Nephron progenitor cell (in vitro differentiated cells): Measurements from ENCODE around the gene ADGRD2.

ENCODE experiments used
- DNase-seq: peaks from one replicate; pipeline ENCODE4 v3.0.0; 2021
- H3K27ac Mint-ChIP-seq: 2 replicates; pipeline ENCODE4 v1.8.0; 2021; ENCODE audit warnings: mild to moderate bottlenecking, moderate library complexity, mixed read lengths
- H3K27me3 Mint-ChIP-seq: 2 replicates; pipeline ENCODE4 v1.8.0; 2021; ENCODE audit warnings: mild to moderate bottlenecking, low read depth, mixed read lengths; ENCODE audit not compliant: poor library complexity
- H3K36me3 Mint-ChIP-seq: 2 replicates; pipeline ENCODE4 v1.8.0; 2021; ENCODE audit warnings: low read depth, mixed read lengths
- H3K4me1 Mint-ChIP-seq: 2 replicates; pipeline ENCODE4 v1.8.0; 2021; ENCODE audit warnings: mixed read lengths
- H3K4me3 Mint-ChIP-seq: 2 replicates; pipeline ENCODE4 v1.8.0; 2021; ENCODE audit warnings: mild to moderate bottlenecking, moderate library complexity, mixed read lengths
- H3K9me3 Mint-ChIP-seq: 2 replicates; pipeline ENCODE4 v1.8.0; 2021; ENCODE audit warnings: mild to moderate bottlenecking, moderate library complexity, mixed read lengths
- CTCF ChIP-seq: fragments of 200-600 bp; sonication (generic); IDR thresholded peaks from 2 replicates; pipeline ENCODE4 v1.5.0; 2021; ENCODE audit warnings: antibody characterized with exemption

ADGRD2 gene

DNA sequence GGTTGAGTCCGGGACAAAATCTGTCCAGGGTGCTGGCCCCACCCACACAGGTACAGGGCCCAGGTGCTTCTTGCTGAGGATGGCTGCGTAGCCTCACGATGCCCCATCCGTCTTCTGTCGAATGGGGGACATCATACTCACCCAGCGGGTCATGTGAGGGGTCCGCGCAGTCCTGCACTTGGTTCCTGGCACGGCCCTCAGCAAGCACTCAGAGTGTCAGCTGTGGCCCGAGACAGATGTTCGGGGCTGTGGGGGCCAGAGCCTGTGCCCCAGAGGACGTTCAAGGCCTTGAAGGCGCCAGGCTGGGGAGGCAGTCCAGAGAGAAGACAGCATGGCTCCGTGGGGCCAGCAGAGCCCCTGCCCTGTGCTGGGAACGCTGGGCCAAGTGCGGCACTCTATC is 29.1 kb downstream of the ADGRD2 start:
- peaks cover 52% of the 10 kb centered on the region for H3K27me3 Mint-ChIP-seq
- TF ChIP-seq CTCF: no peak
- peaks cover 16% of the 10 kb centered on the region for H3K4me1 Mint-ChIP-seq
- H3K4me3 Mint-ChIP-seq: no peak overlapping the region
- H3K9me3 Mint-ChIP-seq: no peaks in the 10 kb centered on the region
- H3K27ac Mint-ChIP-seq: no peak overlapping the region
- no peaks in the 10 kb centered on the region for H3K36me3 Mint-ChIP-seq
- DNase-seq: no peak

DNA sequence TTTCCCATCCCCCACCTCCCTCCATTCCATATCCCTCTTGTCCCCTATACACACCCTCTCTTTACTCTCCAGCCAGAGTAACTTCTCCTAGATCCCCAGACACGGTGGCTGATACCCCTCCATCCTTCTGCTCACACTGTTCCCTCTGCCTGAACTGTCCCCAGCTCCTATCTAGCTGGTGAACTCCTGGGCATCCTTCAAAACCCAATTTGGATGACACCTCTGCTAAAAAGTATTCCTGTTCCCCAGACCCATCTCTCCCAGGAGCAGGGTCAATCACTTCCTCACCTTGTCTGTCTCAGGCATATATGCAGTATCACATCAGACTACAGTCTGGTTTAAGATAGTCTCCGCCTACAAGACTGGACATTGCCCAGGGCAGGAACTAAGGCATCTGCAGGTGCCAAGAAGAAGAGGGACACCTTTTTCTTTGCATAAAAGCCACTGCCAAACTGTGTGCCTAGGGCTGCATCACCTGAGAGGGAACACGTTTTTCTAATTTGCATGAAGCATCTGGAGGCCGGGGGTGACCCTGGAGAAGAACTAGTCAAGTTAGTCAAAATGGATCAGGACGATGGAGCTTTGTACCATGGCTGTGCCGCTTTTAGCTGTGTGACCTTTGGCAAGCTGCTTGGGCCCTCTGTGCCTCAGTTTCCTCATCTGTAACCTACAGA is 29.8 kb downstream of the ADGRD2 start:
- no peaks in the 10 kb centered on the region for H3K36me3 Mint-ChIP-seq
- H3K27me3 Mint-ChIP-seq: peaks cover 59% of the 10 kb centered on the region
- no peak overlapping the region for H3K4me3 Mint-ChIP-seq
- TF ChIP-seq CTCF: no peak
- H3K27ac Mint-ChIP-seq: no peak overlapping the region
- peaks cover 16% of the 10 kb centered on the region for H3K4me1 Mint-ChIP-seq
- no peak for DNase-seq
- no peaks in the 10 kb centered on the region for H3K9me3 Mint-ChIP-seq

GRCh38 chr9:124480621-124480981 is 30.4 kb downstream of the ADGRD2 start:
- Mint-ChIP-seq H3K27ac (no peak overlapping the region), H3K4me1 (peaks cover 21% of the 10 kb centered on the region), H3K9me3 (no peaks in the 10 kb centered on the region), H3K36me3 (no peaks in the 10 kb centered on the region), H3K27me3 (peaks cover 64% of the 10 kb centered on the region), H3K4me3 (no peak overlapping the region)
- TF ChIP-seq CTCF: peak; percentile 53
- DNase-seq: peak; percentile 58

- Mint-ChIP-seq H3K4me1 (peaks cover 22% of the 10 kb centered on the region), H3K27me3 (peaks cover 69% of the 10 kb centered on the region), H3K4me3 (no peak overlapping the region), H3K27ac (no peak overlapping the region), H3K36me3 (no peaks in the 10 kb centered on the region), H3K9me3 (no peaks in the 10 kb centered on the region)
- no peak for TF ChIP-seq CTCF
- no peak for DNase-seq
Measured at GRCh38 chr9:124481115-124481514, 30.9 kb downstream of the ADGRD2 start.

- TF ChIP-seq CTCF: no peak
- Mint-ChIP-seq H3K9me3 (no peaks in the 10 kb centered on the region), H3K4me1 (peaks cover 22% of the 10 kb centered on the region), H3K36me3 (no peaks in the 10 kb centered on the region), H3K27ac (no peak overlapping the region), H3K4me3 (no peak overlapping the region), H3K27me3 (peaks cover 79% of the 10 kb centered on the region)
- DNase-seq: no peak
Measured at GRCh38 chr9:124482431-124483031, 32.3 kb downstream of the ADGRD2 start.

- Mint-ChIP-seq H3K4me3 (no peak overlapping the region), H3K27ac (no peak overlapping the region), H3K4me1 (peaks cover 18% of the 10 kb centered on the region), H3K9me3 (no peaks in the 10 kb centered on the region), H3K27me3 (peaks cover 84% of the 10 kb centered on the region), H3K36me3 (no peaks in the 10 kb centered on the region)
- TF ChIP-seq CTCF: no peak
- DNase-seq: no peak
Measured at GRCh38 chr9:124483481-124483880, 33.2 kb downstream of the ADGRD2 start.
